Neuronal stem cell (in vitro differentiated cells): ENCODE results near the gene RSPRY1.
"Not testable (repeated sequence)": the region's sequence is repeated elsewhere in the genome, so short reads cannot be mapped to it uniquely, and the experiment has no call there.

Experiments
- DNase-seq: peaks from one replicate; pipeline ENCODE4 v3.0.0-alpha.2; 2013; ENCODE audit warnings: low spot score
- H2AFZ ChIP-seq: one replicate; pipeline ENCODE4 v1.6.1; 2013; ENCODE audit warnings: mild to moderate bottlenecking, low read length, inconsistent platforms
- H2AK5ac ChIP-seq: 2 replicates; pipeline ENCODE4 v1.6.1; 2013; ENCODE audit warnings: low read depth, mild to moderate bottlenecking, inconsistent platforms, low read length, moderate library complexity, mixed read lengths
- H2BK120ac ChIP-seq: 2 replicates; pipeline ENCODE4 v1.6.1; 2013; ENCODE audit warnings: low read depth, mild to moderate bottlenecking, inconsistent platforms, low read length, moderate library complexity, mixed read lengths
- H2BK12ac ChIP-seq: one replicate; pipeline ENCODE4 v1.6.1; 2013; ENCODE audit warnings: low read length, inconsistent platforms
- H2BK15ac ChIP-seq: 2 replicates; pipeline ENCODE4 v1.6.1; 2013; ENCODE audit warnings: mild to moderate bottlenecking, low read length, inconsistent platforms, mixed read lengths
- H2BK5ac ChIP-seq: one replicate; pipeline ENCODE4 v1.6.1; 2013; ENCODE audit warnings: inconsistent platforms, mild to moderate bottlenecking, low read length, moderate library complexity
- H3K14ac ChIP-seq: one replicate; pipeline ENCODE4 v1.6.1; 2013; ENCODE audit warnings: low read length, inconsistent platforms
- H3K18ac ChIP-seq: 2 replicates; pipeline ENCODE4 v1.6.1; 2013; ENCODE audit warnings: low read length, inconsistent platforms
- H3K23ac ChIP-seq: 2 replicates; pipeline ENCODE4 v1.6.1; 2013; ENCODE audit warnings: low read depth, mild to moderate bottlenecking, mixed read lengths, low read length, inconsistent platforms; ENCODE audit not compliant: poor library complexity
- H3K27ac ChIP-seq: replicated peaks from 3 replicates; pipeline ENCODE4 v1.5.1; 2013; ENCODE audit warnings: low read length, inconsistent platforms
- H3K27me3 ChIP-seq, 3 experiments: 2 replicates each; pipeline ENCODE4 v1.6.1; 2013; ENCODE audit warnings: low read length in 3 of 3, mild to moderate bottlenecking in 2 of 3, inconsistent platforms in 1 of 3, low read depth in 1 of 3, mixed read lengths in 1 of 3, moderate library complexity in 1 of 3; ENCODE audit not compliant: control insufficient read depth in 3 of 3, insufficient read depth in 3 of 3
- H3K36me3 ChIP-seq, 2 donors: replicated peaks in 1 of 2; 2 replicates each; pipeline ENCODE4 v1.6.1; 2013; ENCODE audit warnings: low read length in 2 of 2; ENCODE audit not compliant: control insufficient read depth in 2 of 2, insufficient read depth in 2 of 2
- H3K4ac ChIP-seq: 2 replicates; pipeline ENCODE4 v1.6.1; 2013; ENCODE audit warnings: inconsistent platforms, mild to moderate bottlenecking, low read length, moderate library complexity
- H3K4me1 ChIP-seq, 2 donors: 1 replicate in 1 of 2; 2 replicates in 1 of 2; pipeline ENCODE4 v1.6.1; 2013; ENCODE audit warnings: low read length in 2 of 2, low read depth in 1 of 2; ENCODE audit not compliant: control insufficient read depth in 2 of 2, insufficient read depth in 1 of 2
- H3K4me2 ChIP-seq: one replicate; pipeline ENCODE4 v1.6.1; 2013; ENCODE audit warnings: mild to moderate bottlenecking, low read length, inconsistent platforms; ENCODE audit not compliant: insufficient read depth, poor library complexity, severe bottlenecking
- H3K4me3 ChIP-seq, 2 donors: 2 replicates each; pipeline ENCODE4 v1.5.1; 2013; ENCODE audit warnings: low read length in 2 of 2, mild to moderate bottlenecking in 2 of 2, inconsistent platforms in 1 of 2, moderate library complexity in 1 of 2
- H3K79me1 ChIP-seq: one replicate; pipeline ENCODE4 v1.6.1; 2013; ENCODE audit warnings: low read depth, mild to moderate bottlenecking, inconsistent platforms, low read length, moderate library complexity
- H3K9ac ChIP-seq: one replicate; pipeline ENCODE4 v1.6.1; 2013; ENCODE audit warnings: mild to moderate bottlenecking, low read depth, low read length, inconsistent platforms; ENCODE audit not compliant: poor library complexity
- H3K9me3 ChIP-seq, 2 donors: replicated peaks in 1 of 2; 2 replicates each; pipeline versions ENCODE3 to v1.6.1; 2013; ENCODE audit warnings: low read length in 2 of 2, mild to moderate bottlenecking in 2 of 2, inconsistent platforms in 1 of 2, low read depth in 1 of 2, mixed read lengths in 1 of 2, moderate library complexity in 1 of 2; ENCODE audit not compliant: control insufficient read depth in 2 of 2, insufficient read depth in 1 of 2
- H4K8ac ChIP-seq: one replicate; pipeline ENCODE4 v1.6.1; 2013; ENCODE audit warnings: low read depth, mild to moderate bottlenecking, inconsistent platforms, low read length, moderate library complexity
- H4K91ac ChIP-seq: one replicate; pipeline ENCODE4 v1.6.1; 2013; ENCODE audit warnings: low read length, low read depth, mild to moderate bottlenecking, inconsistent platforms; ENCODE audit not compliant: poor library complexity
- WGBS, 2 donors: extraction: QIAGEN DNeasy Blood & Tissue Kit; methylation state at CpG; one replicate each; pipeline ENCODE4 v1.1.7; 2013; ENCODE audit warnings: missing lambda C conversion rate in 2 of 2, mixed read lengths in 1 of 2; ENCODE audit not compliant: insufficient read length in 2 of 2, insufficient replicate concordance in 1 of 2; ENCODE audit errors: extremely low coverage in 2 of 2; 5-methylcytosine and 5-hydroxymethylcytosine counted together

RSPRY1 gene

GRCh38 chr16:57185446-57185944, 634 bp upstream of the RSPRY1 start:
- peak overlapping the region; percentile 96 for H3K9ac ChIP-seq
- H2BK5ac ChIP-seq = peak overlapping the region; percentile 97
- H3K4ac ChIP-seq = peak overlapping the region; percentile 76
- no peaks in the 10 kb centered on the region for H3K27me3 ChIP-seq
- H2BK15ac ChIP-seq = no peak overlapping the region
- no peak overlapping the region for H2BK120ac ChIP-seq
- H3K4me1 ChIP-seq = peaks cover 2 to 16% of the 10 kb centered on the region in 2 donors
- DNase-seq = no peak
- peak overlapping the region; percentile 39 for H3K27ac ChIP-seq
- H4K91ac ChIP-seq = peak overlapping the region; percentile 58
- H2AFZ ChIP-seq = peak overlapping the region; percentile 80
- H2AK5ac ChIP-seq = peak overlapping the region; percentile 95
- peak overlapping the region; percentile 88 for H3K18ac ChIP-seq
- peak overlapping the region; percentile 29 for H4K8ac ChIP-seq
- peak overlapping the region; percentile 78 to 100 for H3K4me3 ChIP-seq
- no CpG with 5 or more reads among the region's 37 CpGs for WGBS, 2 donors
- peak overlapping the region; percentile 47 for H3K14ac ChIP-seq
- H3K23ac ChIP-seq = peak overlapping the region; percentile 75
- peaks cover 0 to 15% of the 10 kb centered on the region in 2 donors for H3K36me3 ChIP-seq
- no peaks in the 10 kb centered on the region for H3K9me3 ChIP-seq
- H3K4me2 ChIP-seq = peak overlapping the region; percentile 56
- H2BK12ac ChIP-seq = no peak overlapping the region
- peaks cover 10% of the 10 kb centered on the region for H3K79me1 ChIP-seq

- Histone ChIP-seq H3K14ac (no peak overlapping the region), H2BK5ac (no peak overlapping the region), H3K4me2 (peak overlapping the region; percentile 71), H4K8ac (no peak overlapping the region), H2BK120ac (no peak overlapping the region), H2AFZ (peak overlapping the region; percentile 97), H3K18ac (no peak overlapping the region), H2AK5ac (no peak overlapping the region), H3K4ac (no peak overlapping the region), H3K27ac (peak overlapping the region; percentile 67), H3K9ac (peak overlapping the region; percentile 71), H3K23ac (no peak overlapping the region), H4K91ac (no peak overlapping the region), H2BK15ac (no peak overlapping the region), H3K36me3 (peaks cover 0 to 17% of the 10 kb centered on the region in 2 donors), H3K27me3 (no peaks in the 10 kb centered on the region), H2BK12ac (no peak overlapping the region), H3K4me1 (peaks cover 2 to 16% of the 10 kb centered on the region in 2 donors), H3K79me1 (peaks cover 10% of the 10 kb centered on the region), H3K4me3 (peak overlapping the region; percentile 78 to 100), H3K9me3 (no peaks in the 10 kb centered on the region)
- no CpG with 5 or more reads among the region's 28 CpGs for WGBS, 2 donors
- peak; percentile 29 for DNase-seq
Observed at GRCh38 chr16:57186872-57187854, 1.0 kb downstream of the RSPRY1 start.

GRCh38 chr16:57187902-57188710, 2.0 kb downstream of the RSPRY1 start:
- H3K27me3 ChIP-seq, H2BK15ac ChIP-seq, H3K4ac ChIP-seq, H2BK120ac ChIP-seq, H3K27ac ChIP-seq, H2AK5ac ChIP-seq, H4K91ac ChIP-seq, H2AFZ ChIP-seq, H4K8ac ChIP-seq, H3K23ac ChIP-seq, H2BK5ac ChIP-seq, DNase-seq, H3K9me3 ChIP-seq, H2BK12ac ChIP-seq, H3K9ac ChIP-seq, H3K18ac ChIP-seq, H3K14ac ChIP-seq: not testable (repeated sequence)
- Histone ChIP-seq H3K36me3 (peaks cover 0 to 21% of the 10 kb centered on the region in 2 donors), H3K79me1 (peaks cover 10% of the 10 kb centered on the region), H3K4me1 (peaks cover 2 to 16% of the 10 kb centered on the region in 2 donors), H3K4me3 (peak overlapping the region in 1 of 2 donors; percentile 78), H3K4me2 (peak overlapping the region; percentile 71)
- WGBS, 2 donors = 100% methylated on average over 3 of the region's 18 CpGs; no CpG with 5 or more reads in 1 of the 2 donors
